ENCODE results near the gene BRIX1.

DNA sequence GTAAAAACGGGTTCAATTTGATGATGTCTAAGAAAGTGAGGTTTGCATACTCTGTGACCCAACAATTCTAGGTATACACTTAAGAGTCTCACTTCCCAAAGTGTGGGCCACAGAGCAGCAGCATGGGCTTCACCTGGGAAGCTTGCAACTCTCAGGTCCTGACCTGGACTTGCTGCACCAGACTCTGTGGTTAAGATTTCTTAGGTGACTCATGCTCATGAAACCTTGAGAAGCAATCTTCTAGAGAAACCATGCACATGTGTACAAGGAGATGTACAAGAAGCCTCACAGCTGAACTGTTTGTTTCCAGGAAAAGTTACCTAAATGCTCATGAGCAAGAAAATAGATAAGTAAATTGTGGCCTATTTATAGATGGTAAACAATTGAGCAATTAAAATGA, 43.8 kb downstream of the BRIX1 start:
- TF ChIP-seq, protein P1, sequence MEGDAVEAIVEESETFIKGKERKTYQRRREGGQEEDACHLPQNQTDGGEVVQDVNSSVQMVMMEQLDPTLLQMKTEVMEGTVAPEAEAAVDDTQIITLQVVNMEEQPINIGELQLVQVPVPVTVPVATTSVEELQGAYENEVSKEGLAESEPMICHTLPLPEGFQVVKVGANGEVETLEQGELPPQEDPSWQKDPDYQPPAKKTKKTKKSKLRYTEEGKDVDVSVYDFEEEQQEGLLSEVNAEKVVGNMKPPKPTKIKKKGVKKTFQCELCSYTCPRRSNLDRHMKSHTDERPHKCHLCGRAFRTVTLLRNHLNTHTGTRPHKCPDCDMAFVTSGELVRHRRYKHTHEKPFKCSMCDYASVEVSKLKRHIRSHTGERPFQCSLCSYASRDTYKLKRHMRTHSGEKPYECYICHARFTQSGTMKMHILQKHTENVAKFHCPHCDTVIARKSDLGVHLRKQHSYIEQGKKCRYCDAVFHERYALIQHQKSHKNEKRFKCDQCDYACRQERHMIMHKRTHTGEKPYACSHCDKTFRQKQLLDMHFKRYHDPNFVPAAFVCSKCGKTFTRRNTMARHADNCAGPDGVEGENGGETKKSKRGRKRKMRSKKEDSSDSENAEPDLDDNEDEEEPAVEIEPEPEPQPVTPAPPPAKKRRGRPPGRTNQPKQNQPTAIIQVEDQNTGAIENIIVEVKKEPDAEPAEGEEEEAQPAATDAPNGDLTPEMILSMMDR (conservative IDR thresholded peaks at IDR 0.05; ENCODE audit: low read depth, low read length): no peak
- no peak for TF ChIP-seq EZH2 (IDR thresholded peaks at IDR 0.05; ENCODE audit: borderline replicate concordance, low read depth, low read length, poor library complexity, severe bottlenecking)
